Central memory CD8-positive, alpha-beta T cell (primary cell): ENCODE data around the gene FLACC1.
"Not testable (repeated sequence)": the region's sequence is repeated elsewhere in the genome, so short reads cannot be mapped to it uniquely, and the experiment has no call there.

ENCODE experiments used
- ATAC-seq: fragments of 150-1000 bp; cut with Tn5 transposase; replicated peaks from 2 replicates; pipeline ENCODE4 v1.10.0; 2022; ENCODE audit warnings: mild to moderate bottlenecking, moderate FRiP score, moderate number of reproducible peaks; ENCODE audit not compliant: poor library complexity, severe bottlenecking; ENCODE audit errors: extremely low read depth
- DNase-seq, 2 donors: peaks; one replicate each; pipeline ENCODE4 v3.0.0; 2021; ENCODE audit warnings: low spot score in 2 of 2
- H3K27ac Mint-ChIP-seq: one replicate; pipeline ENCODE4 v1.8.0; 2022; ENCODE audit warnings: low read depth, mild to moderate bottlenecking, moderate library complexity, mixed read lengths
- H3K27me3 Mint-ChIP-seq: one replicate; pipeline ENCODE4 v1.8.0; 2022; ENCODE audit warnings: mixed read lengths
- H3K36me3 Mint-ChIP-seq: one replicate; pipeline ENCODE4 v1.8.0; 2022; ENCODE audit warnings: mild to moderate bottlenecking, moderate library complexity, mixed read lengths; ENCODE audit not compliant: insufficient read depth
- H3K4me1 Mint-ChIP-seq: one replicate; pipeline ENCODE4 v1.8.0; 2022; ENCODE audit warnings: mixed read lengths
- H3K4me3 Mint-ChIP-seq: one replicate; pipeline ENCODE4 v1.8.0; 2022; ENCODE audit warnings: mild to moderate bottlenecking, moderate library complexity, mixed read lengths
- H3K9me3 Mint-ChIP-seq: one replicate; pipeline ENCODE4 v1.8.0; 2022; ENCODE audit warnings: mixed read lengths

FLACC1 gene, protein sequence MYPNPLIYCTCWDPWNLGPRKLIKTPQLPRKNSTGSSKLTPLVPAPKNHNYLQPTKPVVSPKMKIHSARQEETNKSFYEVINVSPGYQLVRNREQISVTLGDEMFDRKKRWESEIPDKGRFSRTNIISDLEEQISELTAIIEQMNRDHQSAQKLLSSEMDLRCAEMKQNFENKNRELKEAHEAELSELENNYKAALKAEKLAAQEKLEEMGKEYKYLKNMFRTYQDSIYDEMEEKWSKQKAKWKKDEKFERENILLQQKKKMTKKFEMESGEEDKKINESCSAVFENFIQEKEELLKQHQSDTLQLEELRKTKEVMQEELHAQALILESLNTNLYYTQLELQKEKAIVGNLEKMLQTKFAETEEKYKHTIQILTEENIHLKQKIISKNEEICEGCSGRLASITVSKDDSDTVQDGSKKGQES

DNA sequence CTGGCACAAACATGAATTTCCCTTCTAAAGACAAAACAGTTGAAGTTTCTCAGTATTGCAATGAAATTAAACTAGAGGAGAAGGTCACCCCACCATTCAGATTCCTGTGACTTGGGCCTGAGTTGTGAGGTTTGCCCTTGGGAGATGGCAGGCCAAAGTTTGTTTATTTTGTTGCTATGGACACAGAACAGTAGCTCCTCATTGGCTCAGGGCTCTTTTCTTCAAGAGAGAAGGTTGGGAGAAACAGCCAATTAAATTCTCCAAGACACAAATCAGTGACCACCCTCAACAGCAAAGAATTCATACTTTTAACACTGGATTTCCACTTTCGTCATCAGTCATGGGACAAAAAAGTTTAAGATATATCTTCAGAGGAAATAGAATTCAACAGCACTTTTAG is at the start of gene FLACC1:
Gene FLACC1, minus strand, starts transcription at position 125 of the 400 bp plus-strand sequence. CDS start 5,941 bp downstream, outside the sequence.
- no peaks in the 10 kb centered on the region for H3K27me3 Mint-ChIP-seq
- no peak within 1 kb of the TSS for H3K27ac Mint-ChIP-seq
- H3K9me3 Mint-ChIP-seq, result no peaks in the 10 kb centered on the region
- no peak within 1 kb of the TSS for H3K4me3 Mint-ChIP-seq
- no peaks in the 10 kb centered on the region for H3K36me3 Mint-ChIP-seq
- no peaks in the 10 kb centered on the region for H3K4me1 Mint-ChIP-seq
- no peak for ATAC-seq
- no peak for DNase-seq

DNA sequence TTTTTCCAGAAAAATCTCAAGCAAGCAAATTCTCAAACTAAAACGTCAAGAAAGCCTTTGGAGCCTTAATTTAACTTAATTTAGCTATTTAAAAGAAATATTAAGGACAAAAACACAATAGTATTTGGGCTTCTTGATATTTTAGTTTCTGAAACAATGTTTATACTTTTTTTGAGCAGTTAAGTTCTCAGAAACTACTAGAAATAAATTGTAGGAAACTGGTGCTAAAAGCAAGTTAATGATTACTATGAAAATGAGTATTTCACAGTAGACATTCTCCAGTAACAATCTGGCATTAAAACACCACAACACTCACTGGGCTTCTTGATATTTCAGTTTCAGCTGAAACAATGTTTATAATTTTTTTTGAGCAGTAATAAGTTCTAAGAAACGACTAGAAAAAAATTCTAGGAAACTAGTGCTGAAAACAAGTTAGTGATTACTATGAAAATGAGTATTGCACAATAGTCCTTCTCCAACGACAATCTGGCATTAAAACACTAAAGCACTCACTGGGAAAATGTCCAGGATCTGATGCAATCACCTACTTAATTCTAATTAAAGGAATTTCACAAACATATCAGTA is 49.0 kb upstream of the FLACC1 start:
- H3K9me3 Mint-ChIP-seq, result no peaks in the 10 kb centered on the region
- no peak for DNase-seq
- H3K36me3 Mint-ChIP-seq, result peaks cover 10% of the 10 kb centered on the region
- no peak for ATAC-seq
- H3K4me1 Mint-ChIP-seq, result peaks cover 13% of the 10 kb centered on the region
- H3K27ac Mint-ChIP-seq, result no peak overlapping the region
- no peak overlapping the region for H3K4me3 Mint-ChIP-seq
- H3K27me3 Mint-ChIP-seq, result no peaks in the 10 kb centered on the region

DNA sequence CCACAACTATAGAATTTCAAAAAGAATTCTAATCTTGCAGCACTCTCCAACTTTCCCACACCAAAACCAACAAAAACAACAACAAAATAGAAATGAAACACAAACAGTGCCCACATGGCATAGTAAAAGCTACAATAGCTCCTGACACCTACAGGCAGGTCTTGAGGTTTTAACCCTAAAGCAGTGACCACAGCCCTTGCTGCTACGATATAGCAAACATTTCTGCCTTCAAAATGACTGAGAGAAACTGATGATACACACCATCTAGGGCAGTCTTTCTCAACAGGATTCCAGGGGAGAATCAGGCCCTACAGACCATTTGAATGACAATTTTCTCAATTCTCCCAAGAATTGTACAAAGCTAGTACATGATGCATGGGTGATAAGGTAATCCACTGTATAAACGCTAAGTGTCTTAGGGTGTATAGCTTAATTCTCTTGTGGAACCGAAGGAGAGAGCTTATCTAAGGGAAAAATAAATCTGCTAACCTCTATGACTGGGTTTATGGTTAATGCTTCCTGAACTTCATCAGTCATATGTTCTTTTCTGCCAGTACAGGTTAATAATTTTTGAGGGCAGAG is 47.6 kb upstream of the FLACC1 start:
- Mint-ChIP-seq H3K9me3 (no peaks in the 10 kb centered on the region), H3K27ac (peak overlapping the region; percentile 44), H3K4me1 (peaks cover 12% of the 10 kb centered on the region), H3K36me3 (peaks cover 10% of the 10 kb centered on the region), H3K4me3 (no peak overlapping the region), H3K27me3 (no peaks in the 10 kb centered on the region)
- ATAC-seq, result no peak
- DNase-seq, result no peak

DNA sequence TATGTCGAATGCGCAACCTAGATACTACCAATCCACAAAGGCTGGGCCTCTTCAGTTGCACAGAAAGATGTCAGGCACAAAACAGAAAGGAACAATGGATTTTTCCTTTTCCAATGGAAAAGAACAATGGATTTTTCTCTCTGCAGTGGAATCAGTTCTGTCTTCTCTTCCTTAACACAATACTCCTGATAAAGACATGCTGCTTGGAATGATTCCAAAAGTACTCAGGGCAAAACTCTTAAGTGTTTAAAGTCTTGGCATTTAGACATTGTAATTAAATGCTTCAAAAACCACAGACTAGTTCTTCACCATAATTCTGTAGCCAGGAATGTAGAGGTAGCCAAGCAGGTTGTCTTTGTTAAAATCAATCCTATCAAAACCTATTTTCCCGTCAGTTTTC is 46.7 kb upstream of the FLACC1 start:
- Mint-ChIP-seq H3K9me3 (no peaks in the 10 kb centered on the region), H3K27ac (no peak overlapping the region), H3K36me3 (peaks cover 15% of the 10 kb centered on the region), H3K4me3 (no peak overlapping the region), H3K4me1 (peaks cover 12% of the 10 kb centered on the region), H3K27me3 (no peaks in the 10 kb centered on the region)
- no peak for ATAC-seq
- DNase-seq, result no peak

DNA sequence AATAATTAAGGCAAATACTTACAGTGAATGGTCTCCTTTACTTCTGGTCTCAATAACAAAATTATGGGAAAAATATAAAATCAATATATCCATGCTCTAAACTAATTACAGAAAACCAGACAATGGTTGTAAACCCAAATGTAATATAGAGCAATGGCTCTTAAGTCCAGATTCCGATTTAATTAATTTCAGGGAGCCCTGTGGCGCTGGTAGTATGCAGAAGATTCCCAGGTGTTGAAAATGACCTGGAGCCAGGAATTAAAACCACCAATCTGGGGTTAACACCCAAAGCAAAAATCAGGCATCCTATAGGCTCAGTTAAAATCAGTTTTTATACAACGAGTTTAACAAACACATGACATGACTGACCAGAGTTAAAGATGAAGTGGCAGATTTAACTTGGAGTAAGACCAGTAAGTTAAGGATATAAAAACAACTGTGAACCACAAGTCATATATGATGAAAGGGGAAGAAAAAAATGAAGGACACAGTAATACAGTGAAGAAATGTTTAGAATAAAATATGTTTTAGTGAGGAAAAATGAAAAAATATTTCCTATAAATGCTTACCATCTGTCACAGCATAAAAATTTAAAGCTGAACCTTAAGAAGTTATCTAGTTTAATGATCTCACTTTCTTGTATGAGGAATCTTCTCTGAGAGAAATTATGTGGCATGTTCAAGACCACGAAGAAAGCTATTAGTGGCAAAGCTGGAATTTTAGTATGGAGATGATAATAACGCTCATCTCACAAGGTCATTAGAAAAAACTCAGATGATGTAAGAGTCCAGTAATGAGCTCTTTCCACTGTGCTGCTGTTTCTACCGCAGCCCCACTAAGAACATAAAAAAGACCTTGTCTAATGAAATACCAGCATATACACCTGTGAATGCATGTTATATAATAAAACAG is 45.8 kb upstream of the FLACC1 start:
- Mint-ChIP-seq H3K27ac (no peak overlapping the region), H3K36me3 (peaks cover 18% of the 10 kb centered on the region), H3K27me3 (no peaks in the 10 kb centered on the region), H3K4me1 (peaks cover 12% of the 10 kb centered on the region), H3K9me3 (no peaks in the 10 kb centered on the region), H3K4me3 (no peak overlapping the region)
- no peak for DNase-seq
- ATAC-seq, result no peak

DNA sequence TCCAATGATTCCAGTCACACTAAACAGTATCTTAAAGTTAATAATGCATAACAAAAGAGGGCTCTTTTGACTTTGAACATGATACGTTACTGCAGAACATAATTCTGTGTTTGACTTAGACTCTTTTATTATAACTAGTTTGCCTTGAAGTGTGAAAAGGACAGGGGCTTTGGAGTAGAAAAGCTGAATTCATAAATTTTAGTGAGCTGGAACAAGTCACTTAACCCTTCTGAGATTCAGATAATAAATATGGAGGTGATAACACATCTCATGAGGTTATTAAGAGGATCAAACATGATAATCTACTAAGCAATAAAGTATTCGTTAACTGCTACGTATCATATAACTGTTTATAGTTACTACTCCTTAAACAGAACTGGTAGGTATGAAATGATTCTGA is 44.7 kb upstream of the FLACC1 start:
- no peak for ATAC-seq
- Mint-ChIP-seq H3K27me3 (no peaks in the 10 kb centered on the region), H3K9me3 (no peaks in the 10 kb centered on the region), H3K27ac (no peak overlapping the region), H3K4me3 (no peak overlapping the region), H3K36me3 (peaks cover 21% of the 10 kb centered on the region), H3K4me1 (peaks cover 12% of the 10 kb centered on the region)
- no peak for DNase-seq

DNA sequence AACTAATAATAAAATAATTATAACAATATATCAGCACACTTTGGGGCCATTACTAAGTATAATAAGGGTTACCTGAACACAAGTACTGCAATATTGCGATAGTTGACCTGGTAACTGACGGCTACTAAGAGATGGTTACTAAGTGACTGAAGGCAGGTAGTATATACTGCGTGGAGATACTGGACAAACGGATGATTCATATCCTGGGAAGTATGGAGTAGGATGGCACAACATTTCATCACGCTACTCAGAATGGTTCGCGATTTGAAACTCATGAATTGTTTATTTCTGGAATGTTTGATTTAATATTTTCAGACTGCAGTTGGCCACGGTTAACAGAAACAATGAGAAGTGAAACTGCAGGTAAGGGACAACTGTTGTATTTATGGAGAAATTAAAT is 39.5 kb upstream of the FLACC1 start:
- H3K4me1 Mint-ChIP-seq, result peaks cover 4% of the 10 kb centered on the region
- H3K27ac Mint-ChIP-seq, result no peak overlapping the region
- H3K4me3 Mint-ChIP-seq, result no peak overlapping the region
- DNase-seq, result no peak
- peaks cover 37% of the 10 kb centered on the region for H3K36me3 Mint-ChIP-seq
- H3K9me3 Mint-ChIP-seq, result no peaks in the 10 kb centered on the region
- no peaks in the 10 kb centered on the region for H3K27me3 Mint-ChIP-seq
- no peak for ATAC-seq

DNA sequence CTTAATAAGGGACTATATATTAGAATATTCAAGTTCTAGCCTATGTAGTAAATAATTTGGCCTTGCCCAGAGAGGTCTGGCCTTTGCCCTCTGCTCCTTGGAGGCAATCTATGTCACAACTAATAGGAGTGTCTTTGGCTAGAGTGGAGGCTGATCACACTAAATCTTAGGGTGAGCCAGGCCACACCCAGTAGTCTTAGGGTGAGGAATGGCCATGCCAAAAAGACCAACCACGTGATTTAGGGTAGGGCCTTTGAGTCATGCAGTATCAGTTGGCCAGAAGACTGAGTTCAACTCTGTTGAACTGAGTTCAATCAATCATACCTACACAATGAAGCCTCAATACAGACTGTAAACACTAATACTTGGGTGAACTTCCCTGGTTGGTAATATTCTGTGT is 26.0 kb upstream of the FLACC1 start:
- Mint-ChIP-seq H3K9me3 (no peaks in the 10 kb centered on the region), H3K4me1 (no peaks in the 10 kb centered on the region), H3K27me3 (no peaks in the 10 kb centered on the region), H3K36me3 (peaks cover 37% of the 10 kb centered on the region), H3K4me3 (no peak overlapping the region), H3K27ac (no peak overlapping the region)
- DNase-seq, result no peak
- no peak for ATAC-seq

DNA sequence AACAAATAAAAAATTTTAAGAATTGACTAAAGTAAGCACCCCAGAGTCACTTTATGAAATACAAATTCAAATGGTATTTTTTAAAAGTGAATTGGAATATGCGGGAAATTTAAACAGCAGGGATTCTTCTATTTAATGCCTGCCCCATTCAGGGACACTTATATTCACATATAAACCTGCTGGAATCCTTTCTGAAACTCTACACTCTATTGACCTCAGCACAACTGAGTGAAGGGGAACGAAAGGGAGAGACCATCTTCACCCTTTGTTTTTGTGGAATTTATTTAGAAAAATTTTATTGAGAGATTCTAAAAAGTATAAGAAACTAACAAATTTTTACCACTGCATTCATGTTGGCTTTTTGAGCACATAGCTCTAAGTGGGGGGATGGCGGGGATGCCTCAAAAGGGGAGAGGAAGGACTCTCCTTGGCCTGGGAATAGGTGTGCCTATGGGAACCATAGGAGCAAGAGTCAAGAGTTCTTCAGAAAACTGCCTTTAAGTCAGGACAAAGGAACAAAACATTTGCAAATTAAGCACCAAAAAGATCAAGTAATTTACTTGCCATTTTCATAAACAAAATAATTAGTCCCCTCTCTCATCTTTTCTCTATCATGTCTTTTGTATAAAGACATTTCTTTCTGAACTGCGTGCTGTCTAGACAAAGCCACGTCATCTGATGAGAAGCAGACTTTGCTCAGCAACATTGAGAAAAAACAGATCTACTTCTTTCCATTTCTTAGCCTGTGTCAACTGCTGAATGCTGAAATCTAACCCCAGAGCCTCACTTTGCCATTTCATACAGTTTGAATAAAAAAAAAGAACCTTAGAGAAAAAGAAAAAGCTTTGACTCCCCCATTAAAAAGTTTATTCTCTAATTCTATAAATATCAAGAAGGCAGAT is 21.6 kb upstream of the FLACC1 start:
- Mint-ChIP-seq H3K36me3 (peaks cover 13% of the 10 kb centered on the region), H3K27ac (peak overlapping the region; percentile 69), H3K27me3 (no peaks in the 10 kb centered on the region), H3K9me3 (no peaks in the 10 kb centered on the region), H3K4me1 (no peaks in the 10 kb centered on the region), H3K4me3 (no peak overlapping the region)
- ATAC-seq (no peak), DNase-seq (no peak)

DNA sequence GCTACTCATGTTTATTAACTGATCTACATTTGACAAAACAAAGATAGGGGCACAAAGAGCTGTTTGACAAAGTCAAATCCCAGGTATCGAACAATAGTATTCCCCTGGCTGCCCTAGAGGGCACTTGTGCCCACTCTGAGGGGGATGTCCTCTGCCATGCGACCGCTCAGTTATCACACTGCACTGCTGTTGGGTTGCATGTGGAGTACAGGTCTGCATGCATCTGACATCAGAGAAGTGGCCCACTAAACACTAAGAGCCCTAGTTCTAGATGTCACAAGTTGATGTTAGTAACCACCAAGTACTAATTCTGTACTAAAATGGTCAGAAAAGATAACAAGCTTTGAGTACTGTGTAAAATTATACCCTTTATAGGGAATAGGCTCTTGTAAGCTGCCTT is 20.1 kb upstream of the FLACC1 start:
- no peaks in the 10 kb centered on the region for H3K27me3 Mint-ChIP-seq
- DNase-seq (no peak), ATAC-seq (no peak)
- peaks cover 6% of the 10 kb centered on the region for H3K36me3 Mint-ChIP-seq
- no peak overlapping the region for H3K4me3 Mint-ChIP-seq
- peaks cover 7% of the 10 kb centered on the region for H3K4me1 Mint-ChIP-seq
- H3K27ac Mint-ChIP-seq, result no peak overlapping the region
- H3K9me3 Mint-ChIP-seq, result no peaks in the 10 kb centered on the region

DNA sequence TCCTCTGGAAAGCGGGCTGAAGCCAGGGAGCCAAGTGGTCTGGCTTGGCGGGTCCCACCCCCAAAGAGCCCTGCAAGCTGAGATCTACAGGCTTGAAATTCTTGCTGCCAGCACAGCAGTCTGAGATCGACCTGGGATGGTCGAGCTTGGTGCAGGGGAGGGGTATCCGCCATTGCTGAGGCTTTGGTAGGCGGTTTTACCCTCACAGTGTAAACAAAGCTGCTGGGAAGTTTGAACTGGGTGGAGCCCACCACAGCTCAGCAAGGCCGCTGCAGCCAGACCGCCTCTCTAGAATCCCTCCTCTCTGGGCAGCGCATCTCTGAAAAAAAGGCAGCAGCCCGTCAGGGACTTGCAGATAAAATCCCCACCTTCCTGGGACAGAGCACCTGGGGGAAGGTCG is 12.6 kb upstream of the FLACC1 start:
- Mint-ChIP-seq H3K4me1 (peaks cover 16% of the 10 kb centered on the region), H3K9me3 (no peaks in the 10 kb centered on the region), H3K36me3 (peaks cover 5% of the 10 kb centered on the region), H3K27me3 (no peaks in the 10 kb centered on the region), H3K4me3 (no peak overlapping the region), H3K27ac (no peak overlapping the region)
- DNase-seq, result no peak
- ATAC-seq, result no peak

DNA sequence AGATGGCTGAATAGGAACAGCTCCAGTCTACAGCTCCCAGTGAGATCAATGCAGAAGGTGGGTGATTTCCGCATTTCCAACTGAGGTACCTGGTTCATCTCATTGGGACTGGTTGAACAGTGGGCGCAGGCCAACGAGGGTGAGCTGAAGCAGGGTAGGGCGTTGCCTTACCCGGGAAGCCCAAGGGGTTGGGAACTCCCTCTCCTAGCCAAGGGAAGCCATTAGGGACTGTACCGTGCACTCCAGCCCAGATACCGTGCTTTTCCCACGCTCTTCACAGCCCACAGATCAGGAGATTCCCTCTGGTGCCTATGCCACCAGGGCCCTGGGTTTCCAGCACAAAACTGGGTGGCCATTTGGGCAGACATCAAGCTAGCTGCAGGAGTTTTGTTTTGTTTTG is 12.2 kb upstream of the FLACC1 start:
- H3K27me3 Mint-ChIP-seq, H3K4me3 Mint-ChIP-seq, DNase-seq, H3K27ac Mint-ChIP-seq, H3K9me3 Mint-ChIP-seq, H3K36me3 Mint-ChIP-seq, ATAC-seq: not testable (repeated sequence)
- peaks cover 18% of the 10 kb centered on the region for H3K4me1 Mint-ChIP-seq
